SKM-1 treated with dmso at 0.1 percent for 144 hours (cell line): ENCODE results near the gene SOWAHC.

ENCODE experiments used
- DNase-seq: peaks from one replicate; lab custom pipeline; 2025; ENCODE audit not compliant: unreplicated experiment; lab: John Stamatoyannopoulos, UW

The SOWAHC gene

GRCh38 chr2:109645412-109646184 lies 31.4 kb downstream of the SOWAHC start:
- no peak for DNase-seq

GRCh38 chr2:109646961-109647360 lies 32.8 kb downstream of the SOWAHC start:
- DNase-seq, result no peak

- DNase-seq, result no peak
Measured at GRCh38 chr2:109647636-109648035, 33.5 kb downstream of the SOWAHC start.

- no peak for DNase-seq
Measured at GRCh38 chr2:109648041-109648527, 33.9 kb downstream of the SOWAHC start.

GRCh38 chr2:109649736-109650695 lies 35.9 kb downstream of the SOWAHC start:
- no peak for DNase-seq

- no peak for DNase-seq
Measured at GRCh38 chr2:109654326-109655050, 40.3 kb downstream of the SOWAHC start.

GRCh38 chr2:109655287-109655686 lies 41.1 kb downstream of the SOWAHC start:
- no peak for DNase-seq

GRCh38 chr2:109659396-109660045 lies 45.4 kb downstream of the SOWAHC start:
- DNase-seq, result no peak

- no peak for DNase-seq
Measured at GRCh38 chr2:109660046-109660860, 46.1 kb downstream of the SOWAHC start.

- no peak for DNase-seq
Measured at GRCh38 chr2:109662889-109663288, 48.7 kb downstream of the SOWAHC start.

GRCh38 chr2:109663721-109664120 lies 49.6 kb downstream of the SOWAHC start:
- DNase-seq, result no peak

GRCh38 chr2:109666466-109666865 lies 52.3 kb downstream of the SOWAHC start:
- no peak for DNase-seq
